GM23338 (cell line): ENCODE measurements around the gene KREMEN2. TPM values are rescaled to one million over a fixed set of nuclear protein-coding genes. Genes with fewer than 3 reads are reported as not detected.

Experiments used
- EZH2phosphoT487 ChIP-seq: fragments of 200-600 bp; sonication (generic); IDR thresholded peaks from one replicate; pipeline ENCODE4 v1.8.1; 2018; ENCODE audit warnings: antibody characterized with exemption; ENCODE audit not compliant: unreplicated experiment
- JUNB ChIP-seq: IDR thresholded peaks from one replicate; pipeline ENCODE4 v1.6.1; 2016; ENCODE audit warnings: antibody characterized with exemption; ENCODE audit not compliant: unreplicated experiment
- NANOG ChIP-seq: IDR thresholded peaks from 2 replicates; pipeline ENCODE4 v1.6.1; 2016; ENCODE audit warnings: antibody characterized with exemption, borderline replicate concordance
- POLR2AphosphoS5 ChIP-seq: IDR thresholded peaks from 2 replicates; pipeline ENCODE4 v1.6.1; 2016; ENCODE audit warnings: antibody characterized with exemption, low read depth
- ZNF114 ChIP-seq: fragments of 250-450 bp; sonication (Bioruptor Pico); IDR thresholded peaks from 2 replicates; pipeline ENCODE4 v1.5.0; 2020; ENCODE audit warnings: mild to moderate bottlenecking, moderate library complexity
- polyA plus RNA-seq: library from polyadenylated mRNA; unstranded; fragments of >200 nt; fragmentation: Nextera tagmentation; extraction: Ambion mirVana; gene quantifications from 2 replicates; pipeline ENCODE4 v1.2.1, GENCODE V29; 2016
- total RNA-seq: library from RNA; depleted of rRNA; stranded (reverse); fragments of >200 nt; shearing (Covaris generic); gene quantifications from 2 replicates; pipeline ENCODE4 v1.2.3, GENCODE V29; 2014
- TF ChIP-seq, protein P1 (sequence below): fragments of 250-450 bp; sonication (Bioruptor Pico); IDR thresholded peaks from 2 replicates; pipeline ENCODE4 v1.5.0; 2020; ENCODE audit warnings: mild to moderate bottlenecking, moderate library complexity
- TF ChIP-seq, protein P2 (sequence below): IDR thresholded peaks from 2 replicates; pipeline ENCODE4 v1.6.1; 2016; ENCODE audit warnings: antibody characterized with exemption
- TF ChIP-seq, protein P3 (sequence below), 2 experiments: fragments of 200-600 bp in 1 of 2; sonication (generic) in 1 of 2; conservative IDR thresholded peaks; 2 replicates each; pipeline versions ENCODE4 v1.5.1 to v1.6.1; 2016 to 2017; ENCODE audit warnings: antibody characterized with exemption in 2 of 2, low read depth in 2 of 2, mild to moderate bottlenecking in 2 of 2, moderate library complexity in 1 of 2

KREMEN2 gene
- total and polyA plus RNA-seq, 2 experiments from 2014 or later: 4.9 to 16.1 TPM

DNA sequence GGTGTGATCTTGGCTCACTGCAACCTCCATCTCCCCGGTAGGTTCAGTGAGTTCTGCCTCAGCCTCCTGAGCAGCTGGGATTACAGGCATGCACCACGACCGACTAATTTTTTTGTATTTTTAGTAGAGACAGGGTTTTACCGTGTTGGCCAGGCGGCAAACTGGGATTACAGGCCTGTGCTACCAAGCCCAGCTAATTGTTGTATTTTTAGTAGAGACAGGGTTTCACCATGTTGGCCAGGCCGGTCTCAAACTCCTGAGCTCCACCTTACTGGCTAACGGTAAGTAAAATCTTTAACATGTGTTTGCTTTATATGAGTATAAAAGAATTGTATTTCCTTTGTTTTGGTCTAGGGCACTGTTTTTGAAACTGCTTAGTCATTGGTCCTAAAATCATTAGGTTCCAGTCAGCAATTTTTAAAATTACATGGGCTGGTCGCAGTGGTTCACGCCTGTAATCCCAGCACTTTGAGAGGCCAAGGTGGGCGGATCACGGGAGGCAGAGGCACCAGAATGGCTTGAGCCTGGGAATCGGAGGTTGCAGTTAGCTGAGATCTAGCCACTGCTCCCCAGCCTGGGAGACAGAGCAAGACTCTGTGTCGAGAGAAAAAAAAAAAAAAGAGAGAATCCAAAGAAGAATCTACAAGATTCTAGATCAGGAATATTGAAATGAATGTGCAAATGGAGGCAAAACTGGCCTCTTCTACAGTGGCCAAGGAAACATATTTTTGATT lies 48.7 kb upstream of the KREMEN2 start (continued):
- TF ChIP-seq, protein P1, sequence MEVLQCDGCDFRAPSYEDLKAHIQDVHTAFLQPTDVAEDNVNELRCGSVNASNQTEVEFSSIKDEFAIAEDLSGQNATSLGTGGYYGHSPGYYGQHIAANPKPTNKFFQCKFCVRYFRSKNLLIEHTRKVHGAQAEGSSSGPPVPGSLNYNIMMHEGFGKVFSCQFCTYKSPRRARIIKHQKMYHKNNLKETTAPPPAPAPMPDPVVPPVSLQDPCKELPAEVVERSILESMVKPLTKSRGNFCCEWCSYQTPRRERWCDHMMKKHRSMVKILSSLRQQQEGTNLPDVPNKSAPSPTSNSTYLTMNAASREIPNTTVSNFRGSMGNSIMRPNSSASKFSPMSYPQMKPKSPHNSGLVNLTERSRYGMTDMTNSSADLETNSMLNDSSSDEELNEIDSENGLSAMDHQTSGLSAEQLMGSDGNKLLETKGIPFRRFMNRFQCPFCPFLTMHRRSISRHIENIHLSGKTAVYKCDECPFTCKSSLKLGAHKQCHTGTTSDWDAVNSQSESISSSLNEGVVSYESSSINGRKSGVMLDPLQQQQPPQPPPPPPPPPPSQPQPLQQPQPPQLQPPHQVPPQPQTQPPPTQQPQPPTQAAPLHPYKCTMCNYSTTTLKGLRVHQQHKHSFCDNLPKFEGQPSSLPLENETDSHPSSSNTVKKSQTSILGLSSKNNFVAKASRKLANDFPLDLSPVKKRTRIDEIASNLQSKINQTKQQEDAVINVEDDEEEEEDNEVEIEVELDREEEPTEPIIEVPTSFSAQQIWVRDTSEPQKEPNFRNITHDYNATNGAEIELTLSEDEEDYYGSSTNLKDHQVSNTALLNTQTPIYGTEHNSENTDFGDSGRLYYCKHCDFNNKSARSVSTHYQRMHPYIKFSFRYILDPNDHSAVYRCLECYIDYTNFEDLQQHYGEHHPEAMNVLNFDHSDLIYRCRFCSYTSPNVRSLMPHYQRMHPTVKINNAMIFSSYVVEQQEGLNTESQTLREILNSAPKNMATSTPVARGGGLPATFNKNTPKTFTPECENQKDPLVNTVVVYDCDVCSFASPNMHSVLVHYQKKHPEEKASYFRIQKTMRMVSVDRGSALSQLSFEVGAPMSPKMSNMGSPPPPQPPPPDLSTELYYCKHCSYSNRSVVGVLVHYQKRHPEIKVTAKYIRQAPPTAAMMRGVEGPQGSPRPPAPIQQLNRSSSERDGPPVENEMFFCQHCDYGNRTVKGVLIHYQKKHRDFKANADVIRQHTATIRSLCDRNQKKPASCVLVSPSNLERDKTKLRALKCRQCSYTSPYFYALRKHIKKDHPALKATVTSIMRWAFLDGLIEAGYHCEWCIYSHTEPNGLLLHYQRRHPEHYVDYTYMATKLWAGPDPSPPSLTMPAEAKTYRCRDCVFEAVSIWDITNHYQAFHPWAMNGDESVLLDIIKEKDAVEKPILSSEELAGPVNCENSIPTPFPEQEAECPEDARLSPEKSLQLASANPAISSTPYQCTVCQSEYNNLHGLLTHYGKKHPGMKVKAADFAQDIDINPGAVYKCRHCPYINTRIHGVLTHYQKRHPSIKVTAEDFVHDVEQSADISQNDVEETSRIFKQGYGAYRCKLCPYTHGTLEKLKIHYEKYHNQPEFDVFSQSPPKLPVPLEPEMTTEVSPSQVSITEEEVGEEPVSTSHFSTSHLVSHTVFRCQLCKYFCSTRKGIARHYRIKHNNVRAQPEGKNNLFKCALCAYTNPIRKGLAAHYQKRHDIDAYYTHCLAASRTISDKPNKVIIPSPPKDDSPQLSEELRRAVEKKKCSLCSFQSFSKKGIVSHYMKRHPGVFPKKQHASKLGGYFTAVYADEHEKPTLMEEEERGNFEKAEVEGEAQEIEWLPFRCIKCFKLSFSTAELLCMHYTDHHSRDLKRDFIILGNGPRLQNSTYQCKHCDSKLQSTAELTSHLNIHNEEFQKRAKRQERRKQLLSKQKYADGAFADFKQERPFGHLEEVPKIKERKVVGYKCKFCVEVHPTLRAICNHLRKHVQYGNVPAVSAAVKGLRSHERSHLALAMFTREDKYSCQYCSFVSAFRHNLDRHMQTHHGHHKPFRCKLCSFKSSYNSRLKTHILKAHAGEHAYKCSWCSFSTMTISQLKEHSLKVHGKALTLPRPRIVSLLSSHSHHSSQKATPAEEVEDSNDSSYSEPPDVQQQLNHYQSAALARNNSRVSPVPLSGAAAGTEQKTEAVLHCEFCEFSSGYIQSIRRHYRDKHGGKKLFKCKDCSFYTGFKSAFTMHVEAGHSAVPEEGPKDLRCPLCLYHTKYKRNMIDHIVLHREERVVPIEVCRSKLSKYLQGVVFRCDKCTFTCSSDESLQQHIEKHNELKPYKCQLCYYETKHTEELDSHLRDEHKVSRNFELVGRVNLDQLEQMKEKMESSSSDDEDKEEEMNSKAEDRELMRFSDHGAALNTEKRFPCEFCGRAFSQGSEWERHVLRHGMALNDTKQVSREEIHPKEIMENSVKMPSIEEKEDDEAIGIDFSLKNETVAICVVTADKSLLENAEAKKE: no peak
- no peak for TF ChIP-seq NANOG
- TF ChIP-seq, protein P2, sequence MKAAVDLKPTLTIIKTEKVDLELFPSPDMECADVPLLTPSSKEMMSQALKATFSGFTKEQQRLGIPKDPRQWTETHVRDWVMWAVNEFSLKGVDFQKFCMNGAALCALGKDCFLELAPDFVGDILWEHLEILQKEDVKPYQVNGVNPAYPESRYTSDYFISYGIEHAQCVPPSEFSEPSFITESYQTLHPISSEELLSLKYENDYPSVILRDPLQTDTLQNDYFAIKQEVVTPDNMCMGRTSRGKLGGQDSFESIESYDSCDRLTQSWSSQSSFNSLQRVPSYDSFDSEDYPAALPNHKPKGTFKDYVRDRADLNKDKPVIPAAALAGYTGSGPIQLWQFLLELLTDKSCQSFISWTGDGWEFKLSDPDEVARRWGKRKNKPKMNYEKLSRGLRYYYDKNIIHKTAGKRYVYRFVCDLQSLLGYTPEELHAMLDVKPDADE: no peak
- no peak for TF ChIP-seq EZH2phosphoT487
- TF ChIP-seq JUNB: no peak
- TF ChIP-seq, protein P3, sequence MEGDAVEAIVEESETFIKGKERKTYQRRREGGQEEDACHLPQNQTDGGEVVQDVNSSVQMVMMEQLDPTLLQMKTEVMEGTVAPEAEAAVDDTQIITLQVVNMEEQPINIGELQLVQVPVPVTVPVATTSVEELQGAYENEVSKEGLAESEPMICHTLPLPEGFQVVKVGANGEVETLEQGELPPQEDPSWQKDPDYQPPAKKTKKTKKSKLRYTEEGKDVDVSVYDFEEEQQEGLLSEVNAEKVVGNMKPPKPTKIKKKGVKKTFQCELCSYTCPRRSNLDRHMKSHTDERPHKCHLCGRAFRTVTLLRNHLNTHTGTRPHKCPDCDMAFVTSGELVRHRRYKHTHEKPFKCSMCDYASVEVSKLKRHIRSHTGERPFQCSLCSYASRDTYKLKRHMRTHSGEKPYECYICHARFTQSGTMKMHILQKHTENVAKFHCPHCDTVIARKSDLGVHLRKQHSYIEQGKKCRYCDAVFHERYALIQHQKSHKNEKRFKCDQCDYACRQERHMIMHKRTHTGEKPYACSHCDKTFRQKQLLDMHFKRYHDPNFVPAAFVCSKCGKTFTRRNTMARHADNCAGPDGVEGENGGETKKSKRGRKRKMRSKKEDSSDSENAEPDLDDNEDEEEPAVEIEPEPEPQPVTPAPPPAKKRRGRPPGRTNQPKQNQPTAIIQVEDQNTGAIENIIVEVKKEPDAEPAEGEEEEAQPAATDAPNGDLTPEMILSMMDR (conservative IDR thresholded peaks at IDR 0.05; ENCODE audit: low read depth in 2 of 2): no peak
- no peak for TF ChIP-seq ZNF114 (CRISPR knock-in tag)
- TF ChIP-seq POLR2AphosphoS5: no peak
